HepG2 (cell line): ENCODE results near the gene TBRG1. TPM values are rescaled to one million over a fixed set of nuclear protein-coding genes. Genes with fewer than 3 reads are reported as not detected.

Experiments
- ATAC-seq: fragments of 200-7000 bp; cut with Tn5 transposase; 3 replicates; pipeline ENCODE4 v1.9.1; 2020; ENCODE audit warnings: mild to moderate bottlenecking, moderate library complexity
- BruUV-seq: library from RNA; stranded (reverse); fragments of 400-500 nt; replicated peaks from 2 replicates; lab custom pipeline; 2021; lab: Mats Ljungman, UMichigan
- CTCF ChIA-PET: fragments of 300-600 bp; formaldehyde crosslinking; extraction: SDS; loops from one replicate; lab custom pipeline; 2021; ENCODE audit warnings: low total read pairs, inconsistent platforms, low intra/inter-chr PET ratio; lab: Yijun Ruan, JAX
- POLR2A ChIA-PET: fragments of 350-600 bp; sonication (Branson Sonifier 250); formaldehyde crosslinking; loops from one replicate; lab custom pipeline; 2020; ENCODE audit warnings: antibody characterized with exemption, inconsistent platforms; lab: Yijun Ruan, JAX
- DNase-seq: peaks from one replicate; pipeline ENCODE4 v3.0.0-alpha.2; 2015; ENCODE audit warnings: low spot score
- FAIRE-seq: peaks from 3 replicates; lab custom pipeline; 2011; peaks lifted over from hg19 to GRCh38; lab: Jason Lieb, UNC
- H2AFZ ChIP-seq: one replicate; pipeline ENCODE4 v1.6.1; 2011; ENCODE audit warnings: low read length, inconsistent platforms
- H3K27ac ChIP-seq: fragments of 300-600 bp; 3 replicates; pipeline ENCODE4 v1.8.0; 2011; ENCODE audit warnings: mixed run types, mild to moderate bottlenecking, mixed read lengths, low read length, inconsistent platforms; ENCODE audit not compliant: insufficient read depth; ENCODE audit errors: extremely low read length
- H3K27me3 ChIP-seq, 2 experiments: fragments of 200-600 bp in 1 of 2; 2 replicates in 1 of 2; 3 replicates in 1 of 2; pipeline versions ENCODE4 v1.6.0 to v1.8.0; 2011; ENCODE audit warnings: low read length in 2 of 2, mild to moderate bottlenecking in 2 of 2, moderate library complexity in 2 of 2, inconsistent platforms in 1 of 2; ENCODE audit not compliant: insufficient read depth in 2 of 2, control insufficient read depth in 1 of 2
- H3K36me3 ChIP-seq, 2 experiments: fragments of 200-600 bp in 1 of 2; replicated peaks in 1 of 2; 2 replicates in 1 of 2; 3 replicates in 1 of 2; pipeline versions ENCODE4 v1.5.1 to v1.8.0; 2011; ENCODE audit warnings: low read length in 2 of 2, inconsistent platforms in 1 of 2; ENCODE audit not compliant: insufficient read depth in 2 of 2, control insufficient read depth in 1 of 2
- H3K4me1 ChIP-seq: 2 replicates; pipeline ENCODE4 v1.5.1; 2012; ENCODE audit warnings: low read length, inconsistent platforms; ENCODE audit not compliant: insufficient read depth
- H3K4me2 ChIP-seq: 2 replicates; pipeline ENCODE4 v1.6.0; 2011; ENCODE audit warnings: low read depth, low read length, inconsistent platforms
- H3K4me3 ChIP-seq, 3 experiments: fragments of 200-600 bp in 1 of 3; sonication (generic), shearing (Covaris generic) in 1 of 3; replicated peaks in 1 of 3; 2 replicates each; pipeline ENCODE4 v1.5.1; 2011 to 2016; ENCODE audit warnings: low read length in 3 of 3, inconsistent platforms in 2 of 3, low read depth in 2 of 3, mild to moderate bottlenecking in 2 of 3, control low read depth in 1 of 3, mixed read lengths in 1 of 3; ENCODE audit not compliant: insufficient read depth in 1 of 3
- H3K79me2 ChIP-seq: one replicate; pipeline ENCODE4 v1.6.1; 2011; ENCODE audit warnings: low read length, inconsistent platforms; ENCODE audit not compliant: insufficient read depth
- H3K9ac ChIP-seq: 2 replicates; pipeline ENCODE4 v1.6.0; 2011; ENCODE audit warnings: mild to moderate bottlenecking, low read depth, low read length, inconsistent platforms; ENCODE audit not compliant: insufficient read depth
- H3K9me3 ChIP-seq: 2 replicates; pipeline ENCODE4 v1.5.1; 2012; ENCODE audit warnings: mild to moderate bottlenecking, low read length
- H4K20me1 ChIP-seq: 2 replicates; pipeline ENCODE4 v1.6.0; 2011; ENCODE audit warnings: inconsistent platforms, mild to moderate bottlenecking, low read length, moderate library complexity; ENCODE audit not compliant: insufficient read depth
- AKAP8 ChIP-seq: sonication (generic); formaldehyde crosslinking; IDR thresholded peaks from 2 replicates; pipeline ENCODE4 v1.5.1; 2020; ENCODE audit warnings: mild to moderate bottlenecking, missing genetic modification reagents
- ATF5 ChIP-seq: sonication (generic); formaldehyde crosslinking; IDR thresholded peaks from 2 replicates; pipeline ENCODE4 v1.4.0; 2020; ENCODE audit warnings: mild to moderate bottlenecking, low read depth, missing genetic modification reagents
- ERF ChIP-seq: IDR thresholded peaks from 2 replicates; pipeline ENCODE4 v1.6.1; 2018; ENCODE audit warnings: missing biosample characterization, missing genetic modification reagents
- GRHL1 ChIP-seq: sonication (generic); formaldehyde crosslinking; conservative IDR thresholded peaks from 2 replicates; pipeline ENCODE4 v1.8.0; 2022; ENCODE audit warnings: missing genetic modification reagents
- KDM5A ChIP-seq: fragments of 200-600 bp; sonication (generic); IDR thresholded peaks from 2 replicates; pipeline ENCODE4 v1.7.0; 2018; ENCODE audit warnings: antibody characterized with exemption, mild to moderate bottlenecking, low read length, borderline replicate concordance
- KLF12 ChIP-seq: sonication (generic); formaldehyde crosslinking; IDR thresholded peaks from 2 replicates; pipeline ENCODE4 v1.4.0; 2020; ENCODE audit warnings: missing genetic modification reagents, borderline replicate concordance
- SOX13 ChIP-seq, 3 experiments: fragments of 450-650 bp in 1 of 3; sonication (generic) in 1 of 3; formaldehyde crosslinking in 1 of 3; IDR thresholded peaks in 2 of 3; conservative IDR thresholded peaks in 1 of 3; 2 replicates each; pipeline versions ENCODE4 v1.5.0 to v1.6.1; 2016 to 2020; ENCODE audit warnings: antibody characterized with exemption in 1 of 3, mild to moderate bottlenecking in 1 of 3, missing compliant biosample characterization in 1 of 3, missing genetic modification reagents in 1 of 3, moderate library complexity in 1 of 3
- SRF ChIP-seq: IDR thresholded peaks from 2 replicates; pipeline ENCODE4 v1.6.1; 2011; ENCODE audit warnings: mild to moderate bottlenecking, low read depth, low read length, moderate library complexity
- TARDBP ChIP-seq: sonication (generic); formaldehyde crosslinking; IDR thresholded peaks from 2 replicates; pipeline ENCODE4 v1.8.0; 2022; ENCODE audit warnings: mild to moderate bottlenecking, missing genetic modification reagents
- ZFP36 ChIP-seq: fragments of 150-350 bp; IDR thresholded peaks from 2 replicates; pipeline ENCODE4 v1.6.1; 2018; ENCODE audit warnings: borderline replicate concordance, low read length, low read depth; ENCODE audit not compliant: partially characterized antibody
- ZNF3 ChIP-seq: IDR thresholded peaks from 2 replicates; pipeline ENCODE4 v1.7.0; 2017; ENCODE audit warnings: inconsistent platforms
- ZNF354B ChIP-seq: sonication (generic); formaldehyde crosslinking; IDR thresholded peaks from 2 replicates; pipeline ENCODE4 v1.8.0; 2022; ENCODE audit warnings: mild to moderate bottlenecking, missing genetic modification reagents
- WGBS: methylation state at CpG from one replicate; pipeline ENCODE4 v1.1.6; 2017; ENCODE audit warnings: low lambda C conversion rate; 5-methylcytosine and 5-hydroxymethylcytosine counted together
- in situ Hi-C: cut with HindIII; loops from 2 replicates; pipeline ENCODE4 v1.10.0; 2017; ENCODE audit warnings: low pct_unique_long_range_greater_than_20kb; ENCODE audit not compliant: extremely low pct_ligation_motif_present
- intact Hi-C: fragments of 100-400 bp; cut with micrococcal nuclease; formaldehyde crosslinking; loops from one replicate; pipeline ENCODE4 v1.10.0; 2022; ENCODE audit not compliant: unreplicated experiment
- polyA plus RNA-seq, 8 experiments: library from polyadenylated mRNA; depleted of rRNA in 3 of 8; stranded (reverse) in 7 of 8; unstranded in 1 of 8; fragments of >200 nt; fragmentation: Illumina TruSeq in 4 of 8; extraction: Trizol in 4 of 8; gene quantifications; 2 replicates each; pipeline versions ENCODE4 v1.2.1 to v1.2.3, GENCODE V29; 2011 to 2016; ENCODE audit warnings: low read depth in 4 of 8, missing spikeins in 1 of 8, mixed read lengths in 1 of 8; ENCODE audit not compliant: insufficient read depth in 1 of 8
- total RNA-seq, 5 experiments: library from RNA; depleted of rRNA; stranded (reverse); fragments of >200 nt; fragmentation: Illumina TruSeq; extraction: Trizol; gene quantifications; 2 replicates each; pipeline ENCODE4 v1.2.3, GENCODE V29; 2016; ENCODE audit warnings: low read depth in 1 of 5
- TF ChIP-seq, protein P1 (sequence below): sonication (generic); formaldehyde crosslinking; IDR thresholded peaks from 2 replicates; pipeline ENCODE4 v1.5.1; 2020; ENCODE audit warnings: mild to moderate bottlenecking, missing genetic modification reagents, borderline replicate concordance

TBRG1 gene
- total and polyA plus RNA-seq, 2 of the 13 experiments (the other 11 are each of a cell fraction or from before 2014, with no cell fraction given), result 21.7 to 25.6 TPM

DNA sequence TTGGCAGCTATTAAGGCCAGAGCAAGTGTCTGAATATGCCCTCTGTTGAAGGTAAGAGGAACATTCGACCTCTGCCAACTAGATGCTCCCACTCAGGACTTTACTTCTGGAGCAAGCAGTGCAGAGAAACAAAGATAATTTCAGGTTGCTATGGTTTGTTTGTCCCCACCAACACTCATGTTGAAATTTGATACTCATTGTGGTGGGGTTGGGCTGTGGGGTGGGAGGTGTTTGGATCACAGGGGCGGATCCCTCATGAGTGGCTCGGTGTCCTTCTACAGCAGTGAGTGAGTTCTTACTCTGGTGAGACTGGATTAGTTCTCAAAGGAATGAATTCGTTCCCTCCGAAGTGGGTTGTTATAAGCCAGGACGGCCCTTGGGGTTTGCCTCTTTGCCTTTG, 40.8 kb upstream of the TBRG1 start (continued):
- TF ChIP-seq, protein P1, sequence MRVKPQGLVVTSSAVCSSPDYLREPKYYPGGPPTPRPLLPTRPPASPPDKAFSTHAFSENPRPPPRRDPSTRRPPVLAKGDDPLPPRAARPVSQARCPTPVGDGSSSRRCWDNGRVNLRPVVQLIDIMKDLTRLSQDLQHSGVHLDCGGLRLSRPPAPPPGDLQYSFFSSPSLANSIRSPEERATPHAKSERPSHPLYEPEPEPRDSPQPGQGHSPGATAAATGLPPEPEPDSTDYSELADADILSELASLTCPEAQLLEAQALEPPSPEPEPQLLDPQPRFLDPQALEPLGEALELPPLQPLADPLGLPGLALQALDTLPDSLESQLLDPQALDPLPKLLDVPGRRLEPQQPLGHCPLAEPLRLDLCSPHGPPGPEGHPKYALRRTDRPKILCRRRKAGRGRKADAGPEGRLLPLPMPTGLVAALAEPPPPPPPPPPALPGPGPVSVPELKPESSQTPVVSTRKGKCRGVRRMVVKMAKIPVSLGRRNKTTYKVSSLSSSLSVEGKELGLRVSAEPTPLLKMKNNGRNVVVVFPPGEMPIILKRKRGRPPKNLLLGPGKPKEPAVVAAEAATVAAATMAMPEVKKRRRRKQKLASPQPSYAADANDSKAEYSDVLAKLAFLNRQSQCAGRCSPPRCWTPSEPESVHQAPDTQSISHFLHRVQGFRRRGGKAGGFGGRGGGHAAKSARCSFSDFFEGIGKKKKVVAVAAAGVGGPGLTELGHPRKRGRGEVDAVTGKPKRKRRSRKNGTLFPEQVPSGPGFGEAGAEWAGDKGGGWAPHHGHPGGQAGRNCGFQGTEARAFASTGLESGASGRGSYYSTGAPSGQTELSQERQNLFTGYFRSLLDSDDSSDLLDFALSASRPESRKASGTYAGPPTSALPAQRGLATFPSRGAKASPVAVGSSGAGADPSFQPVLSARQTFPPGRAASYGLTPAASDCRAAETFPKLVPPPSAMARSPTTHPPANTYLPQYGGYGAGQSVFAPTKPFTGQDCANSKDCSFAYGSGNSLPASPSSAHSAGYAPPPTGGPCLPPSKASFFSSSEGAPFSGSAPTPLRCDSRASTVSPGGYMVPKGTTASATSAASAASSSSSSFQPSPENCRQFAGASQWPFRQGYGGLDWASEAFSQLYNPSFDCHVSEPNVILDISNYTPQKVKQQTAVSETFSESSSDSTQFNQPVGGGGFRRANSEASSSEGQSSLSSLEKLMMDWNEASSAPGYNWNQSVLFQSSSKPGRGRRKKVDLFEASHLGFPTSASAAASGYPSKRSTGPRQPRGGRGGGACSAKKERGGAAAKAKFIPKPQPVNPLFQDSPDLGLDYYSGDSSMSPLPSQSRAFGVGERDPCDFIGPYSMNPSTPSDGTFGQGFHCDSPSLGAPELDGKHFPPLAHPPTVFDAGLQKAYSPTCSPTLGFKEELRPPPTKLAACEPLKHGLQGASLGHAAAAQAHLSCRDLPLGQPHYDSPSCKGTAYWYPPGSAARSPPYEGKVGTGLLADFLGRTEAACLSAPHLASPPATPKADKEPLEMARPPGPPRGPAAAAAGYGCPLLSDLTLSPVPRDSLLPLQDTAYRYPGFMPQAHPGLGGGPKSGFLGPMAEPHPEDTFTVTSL, result no peak
- TF ChIP-seq SOX13 (IDR thresholded peaks at IDR 0.05) (no peak), SOX13 (CRISPR knock-in tag; conservative IDR thresholded peaks at IDR 0.05 in 1 of 2, IDR thresholded peaks at IDR 0.05 in 1 of 2) (no peak), ERF (CRISPR knock-in tag) (no peak), KLF12 (CRISPR knock-in tag) (no peak), TARDBP (CRISPR knock-in tag) (no peak)

- no peak overlapping the region for H3K4me2 ChIP-seq
- H3K79me2 ChIP-seq, result no peaks in the 10 kb centered on the region
- peaks cover 0 to 11% of the 10 kb centered on the region in 2 experiments; a peak in 2 of 5 replicates for H3K27me3 ChIP-seq
- CTCF ChIA-PET, result no interaction called here
- 0% methylated on average over 2 of the region's 2 CpGs for WGBS
- H3K36me3 ChIP-seq, result no peaks in the 10 kb centered on the region
- POLR2A ChIA-PET, result no interaction called here
- in situ Hi-C loops (no loop called here), intact Hi-C loops (no loop called here)
- no peaks in the 10 kb centered on the region for H3K4me1 ChIP-seq
- no peak overlapping the region for H3K4me3 ChIP-seq
- no peak for DNase-seq
- H4K20me1 ChIP-seq, result no peaks in the 10 kb centered on the region
- no peak overlapping the region for H3K9ac ChIP-seq
- no TSS peak for BruUV-seq
- H3K9me3 ChIP-seq, result no peaks in the 10 kb centered on the region
- TF ChIP-seq ZNF354B (CRISPR knock-in tag) (no peak), KDM5A (no peak), GRHL1 (CRISPR knock-in tag) (no peak), ATF5 (CRISPR knock-in tag) (no peak), AKAP8 (CRISPR knock-in tag) (no peak), SRF (no peak), ZFP36 (no peak), ZNF3 (CRISPR knock-in tag) (no peak)
- TF ChIP-seq, all 625 proteins: peak for 0
- Histone ChIP-seq H2AFZ (no peak overlapping the region), H3K27ac (no peak overlapping the region)
- ATAC-seq (no peak), FAIRE-seq (no peak)
Measured at GRCh38 chr11:124582565-124582964, 40.1 kb upstream of the TBRG1 start.
